Suppressor macrophage treated with lipopolysaccharide for 4 hours (primary cell): Measurements from ENCODE around the gene CDH8.

Experiments used
- DNase-seq: peaks from one replicate; pipeline ENCODE4 v3.0.0-alpha.2; 2020

Gene CDH8

GRCh38 chr16:62029947-62030346, 6.3 kb downstream of the CDH8 start:
- no peak for DNase-seq

- DNase-seq, result no peak
These were observed 13.6 kb downstream of the CDH8 start for GRCh38 chr16:62022688-62023087.

- no peak for DNase-seq
These were observed 15.1 kb downstream of the CDH8 start for GRCh38 chr16:62021161-62021581.

- DNase-seq, result no peak
These were observed 15.6 kb downstream of the CDH8 start for GRCh38 chr16:62020681-62021080.

GRCh38 chr16:62019851-62020250, 16.4 kb downstream of the CDH8 start:
- DNase-seq, result no peak

DNA sequence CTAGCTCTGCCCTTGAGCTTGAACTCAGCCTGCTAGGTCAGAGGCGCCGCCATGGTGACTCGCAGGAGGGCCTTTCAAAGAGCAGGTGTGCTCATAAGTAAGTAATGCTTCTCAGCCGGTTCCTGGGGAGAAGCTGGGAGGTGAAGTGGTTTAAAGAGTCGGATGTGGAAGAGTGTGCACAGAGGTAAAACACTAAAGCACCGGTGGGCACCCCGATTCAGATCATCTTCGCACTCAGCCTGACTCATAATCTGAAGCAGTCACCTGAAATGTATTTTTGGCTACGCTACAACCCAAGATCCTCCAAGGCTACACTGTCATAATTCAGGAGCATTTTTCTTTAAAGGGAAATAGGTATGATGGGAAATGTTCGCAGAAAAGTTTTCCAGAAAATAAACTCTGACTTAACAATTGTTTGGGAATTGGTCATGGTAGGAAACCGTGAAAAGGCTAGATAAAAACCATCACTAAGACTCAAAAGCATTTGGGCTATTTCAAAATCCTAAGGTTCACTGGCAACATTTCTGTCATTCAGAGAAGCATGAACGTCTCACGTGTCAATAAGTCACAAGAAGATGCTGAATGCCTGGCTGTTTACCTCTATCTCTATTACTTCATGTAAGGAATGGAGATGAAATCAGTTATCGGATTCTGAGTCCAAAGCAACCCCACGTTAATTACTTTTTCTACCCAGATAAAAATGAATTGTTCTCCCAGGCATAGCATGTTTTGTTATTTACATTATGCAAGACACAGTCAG, 17.8 kb downstream of the CDH8 start:
- DNase-seq, result no peak

DNA sequence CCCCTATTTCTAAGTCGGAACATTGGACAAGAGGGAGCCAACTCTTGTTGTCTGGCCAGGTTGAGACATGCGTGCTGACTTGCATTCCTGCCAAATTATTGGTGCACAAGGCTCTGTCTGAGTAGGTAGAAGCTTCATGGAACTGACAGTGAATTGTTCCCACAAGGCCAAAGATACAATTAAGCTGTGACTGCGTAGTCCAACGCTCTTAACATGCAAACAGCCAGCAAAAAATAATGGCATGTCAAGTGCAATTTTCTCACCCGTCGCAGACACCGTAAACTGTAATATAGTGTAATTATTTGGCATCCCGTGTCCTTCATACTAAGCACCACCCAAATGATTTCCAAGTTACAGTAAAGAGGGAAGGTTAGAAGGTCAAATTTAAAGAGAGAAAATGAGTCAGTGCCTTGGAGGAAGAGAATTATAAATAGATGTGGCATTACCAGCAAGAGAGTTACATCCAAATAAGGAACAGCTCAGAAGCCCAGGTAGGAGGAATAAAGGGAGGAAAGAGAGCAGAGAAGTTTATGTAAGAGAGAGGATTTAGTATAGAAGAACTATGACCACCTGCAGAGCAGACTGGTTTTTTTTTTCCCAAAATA, 21.8 kb downstream of the CDH8 start:
- DNase-seq, result no peak

- no peak for DNase-seq
These were observed 26.1 kb downstream of the CDH8 start for GRCh38 chr16:62010186-62010585.

DNA sequence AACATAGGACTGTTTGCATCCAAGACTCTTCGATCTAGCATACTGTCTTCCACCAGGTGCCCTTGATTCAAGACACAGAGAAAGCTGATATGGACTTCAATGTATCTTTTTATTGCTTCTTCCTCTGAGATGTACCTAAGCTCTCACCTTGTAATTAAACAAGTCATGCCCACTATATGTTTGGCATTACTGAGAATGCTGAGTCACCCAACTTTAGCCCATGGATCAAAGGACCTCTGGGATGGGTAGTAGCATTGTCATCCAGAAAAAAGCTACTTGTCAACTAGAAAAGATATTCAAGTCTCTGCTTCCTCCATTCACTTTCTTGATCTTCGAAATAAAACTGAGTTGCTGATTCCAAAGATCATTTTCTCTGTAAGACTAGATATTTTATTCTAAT, 37.8 kb downstream of the CDH8 start:
- DNase-seq, result no peak

DNA sequence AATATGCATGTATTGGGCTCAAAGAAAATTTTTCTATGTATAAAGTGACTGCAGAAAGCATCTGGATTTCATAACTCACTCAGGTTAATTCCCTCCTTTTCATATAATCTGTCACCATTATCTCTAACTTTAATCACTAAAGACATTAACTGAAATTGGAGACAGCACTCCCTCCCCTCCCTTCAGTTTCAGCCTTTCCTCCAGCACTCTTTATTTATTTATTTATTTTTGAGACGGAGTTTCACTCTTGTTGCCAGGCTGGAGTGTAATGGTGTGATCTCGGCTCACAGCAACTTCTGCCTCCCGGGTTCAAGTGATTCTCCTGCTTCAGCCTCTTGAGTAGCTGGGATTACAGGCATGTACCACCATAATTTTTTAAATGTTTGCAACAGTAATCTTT, 43.1 kb downstream of the CDH8 start:
- DNase-seq, result no peak

GRCh38 chr16:61987474-61988012, 48.7 kb downstream of the CDH8 start:
- no peak for DNase-seq

DNA sequence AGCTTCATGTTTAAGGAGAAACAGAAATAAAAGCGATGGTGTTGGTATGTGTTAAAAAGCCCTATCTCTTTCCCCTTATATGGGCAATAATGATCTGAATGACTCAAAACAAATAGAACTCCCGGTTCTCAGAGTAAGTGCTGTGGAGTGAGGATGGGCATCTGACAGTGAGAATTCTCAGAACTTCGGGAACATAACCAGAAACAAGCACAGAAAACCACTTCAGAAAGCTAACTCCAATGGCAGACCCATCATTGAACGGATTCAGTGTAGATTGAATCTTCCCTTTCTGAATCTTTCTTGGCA, 67.2 kb downstream of the CDH8 start:
- DNase-seq, result no peak

DNA sequence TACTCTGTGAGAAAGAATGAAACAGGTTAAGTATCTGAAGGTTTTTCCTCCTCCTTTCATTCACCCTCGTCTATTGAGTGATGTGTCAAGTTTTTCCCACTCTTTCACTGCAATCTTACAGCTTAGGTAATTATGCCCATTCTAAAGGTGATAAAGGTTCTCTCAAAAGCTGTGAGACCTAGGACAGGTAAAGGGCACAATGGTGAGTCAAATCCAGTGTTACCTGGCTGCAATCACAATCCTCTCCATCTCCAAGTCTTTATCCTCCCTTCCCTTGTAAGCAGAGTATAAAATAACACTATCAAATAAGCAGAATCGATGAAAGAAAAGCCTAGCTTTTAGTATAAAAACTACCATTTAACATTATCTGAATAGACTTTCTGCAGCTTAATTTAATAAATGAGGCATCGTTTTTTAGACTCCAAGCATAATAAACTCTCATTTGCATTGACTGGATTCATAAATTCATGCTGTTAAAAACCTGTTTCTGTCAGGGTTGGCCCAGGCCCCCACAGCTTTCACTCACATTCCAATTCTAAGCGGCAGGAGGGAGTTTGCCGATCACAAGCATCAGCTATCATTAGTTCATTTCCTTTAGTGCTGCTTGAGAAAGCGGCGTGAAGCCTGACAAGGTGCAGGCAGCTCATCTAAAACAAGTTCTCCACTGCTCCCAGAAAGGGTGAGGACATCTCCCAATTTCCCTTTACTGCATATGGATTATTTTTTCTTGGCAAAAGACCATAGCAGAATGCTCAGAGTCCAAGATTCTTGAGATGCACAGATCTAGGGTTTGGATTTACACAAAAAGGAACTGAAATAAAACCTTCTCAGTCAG, 67.8 kb downstream of the CDH8 start:
- DNase-seq, result no peak

GRCh38 chr16:61957075-61957855, 79.0 kb downstream of the CDH8 start:
- DNase-seq, result no peak

GRCh38 chr16:61952841-61953240, 83.4 kb downstream of the CDH8 start:
- no peak for DNase-seq

DNA sequence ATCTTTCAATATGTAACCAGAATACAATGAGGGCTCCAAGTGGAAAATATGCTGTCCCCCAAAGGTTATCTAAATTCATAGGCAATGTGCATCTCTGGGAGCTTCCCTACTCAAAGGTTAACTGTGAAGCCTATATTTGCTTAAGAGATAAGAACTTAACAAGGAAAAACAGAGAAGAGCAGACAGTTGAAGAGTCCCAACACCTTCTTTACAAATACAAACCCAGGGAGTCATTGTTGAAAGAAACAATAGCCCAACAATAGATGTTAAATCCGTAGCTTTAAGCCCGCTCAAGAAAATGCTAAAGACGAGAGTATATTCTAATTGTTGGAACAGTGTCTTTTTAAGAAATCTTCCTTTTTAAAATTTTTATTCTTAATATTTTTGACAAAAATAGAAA, 87.8 kb downstream of the CDH8 start:
- DNase-seq, result no peak

DNA sequence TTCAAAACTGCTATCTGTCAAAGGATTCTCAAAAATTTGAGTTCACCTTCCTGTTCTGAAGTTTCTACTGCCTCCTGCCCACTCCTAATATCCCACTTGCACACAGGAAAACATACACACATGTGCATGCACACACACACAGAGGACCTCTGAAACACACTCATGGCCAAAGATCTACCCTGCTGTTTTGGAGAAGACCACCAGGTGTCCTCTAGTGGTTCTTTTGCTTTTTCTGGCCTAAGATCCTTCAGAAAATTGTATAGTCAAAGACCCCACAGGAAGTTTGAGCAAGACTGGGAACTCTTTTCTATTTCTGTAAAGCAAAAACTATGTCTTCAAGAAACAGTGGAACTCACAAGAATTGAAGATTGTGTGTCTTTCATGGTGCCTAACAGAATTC, 90.2 kb downstream of the CDH8 start:
- DNase-seq, result no peak

DNA sequence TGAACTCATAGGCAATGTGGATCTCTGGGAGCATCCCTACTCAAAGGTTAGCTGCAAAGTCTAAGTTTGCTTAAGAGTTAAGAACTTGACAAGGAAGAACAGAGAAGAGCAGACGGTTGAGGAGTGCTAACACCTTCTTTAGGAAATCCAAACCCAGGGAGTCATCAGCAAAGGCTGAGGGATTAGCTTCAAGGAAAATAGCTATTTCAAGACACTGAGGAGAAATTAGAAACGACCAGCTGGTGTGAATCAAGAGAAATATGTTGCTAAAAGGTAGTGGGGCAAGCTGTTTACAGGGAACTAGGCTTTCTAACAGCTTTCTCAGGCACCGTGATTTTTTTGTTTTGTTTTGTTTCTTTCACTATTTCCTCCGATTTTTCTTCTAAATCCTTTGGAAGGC, 90.7 kb downstream of the CDH8 start:
- DNase-seq, result no peak

GRCh38 chr16:61944004-61944403, 92.2 kb downstream of the CDH8 start:
- no peak for DNase-seq

GRCh38 chr16:61940611-61941010, 95.6 kb downstream of the CDH8 start:
- no peak for DNase-seq

- DNase-seq, result no peak
These were observed 98.6 kb downstream of the CDH8 start for GRCh38 chr16:61937646-61938045.

GRCh38 chr16:61936522-61936921, 99.7 kb downstream of the CDH8 start:
- no peak for DNase-seq

GRCh38 chr16:61934601-61935000, 101.6 kb downstream of the CDH8 start:
- no peak for DNase-seq
